ENCODE measurements around the gene CBX7. TPM values are rescaled to one million over a fixed set of nuclear protein-coding genes. Genes with fewer than 3 reads are reported as not detected.

Gene CBX7
- total RNA-seq, 1 donor: 28.8 TPM

GRCh38 chr22:39083212-39084165 is 69.0 kb downstream of the CBX7 start:
- peaks cover 50% of the 10 kb centered on the region for H3K4me1 ChIP-seq (ENCODE audit: insufficient read depth, low read length)
- H3K9me3 ChIP-seq (ENCODE audit: low read depth, low read length): no peaks in the 10 kb centered on the region
- H3K27me3 ChIP-seq (ENCODE audit: insufficient read depth, low read length): no peaks in the 10 kb centered on the region
- H3K4me3 ChIP-seq (ENCODE audit: low read length): no peak overlapping the region

- Histone ChIP-seq H3K9me3 (ENCODE audit: low read depth, low read length) (no peaks in the 10 kb centered on the region), H3K4me1 (ENCODE audit: insufficient read depth, low read length) (peaks cover 53% of the 10 kb centered on the region), H3K27me3 (ENCODE audit: insufficient read depth, low read length) (no peaks in the 10 kb centered on the region), H3K4me3 (ENCODE audit: low read length) (no peak overlapping the region)
These were observed 70.9 kb downstream of the CBX7 start for GRCh38 chr22:39081598-39081997.

GRCh38 chr22:39081016-39081415 is 71.5 kb downstream of the CBX7 start:
- H3K27me3 ChIP-seq (ENCODE audit: insufficient read depth, low read length): no peaks in the 10 kb centered on the region
- no peaks in the 10 kb centered on the region for H3K9me3 ChIP-seq (ENCODE audit: low read depth, low read length)
- H3K4me1 ChIP-seq (ENCODE audit: insufficient read depth, low read length): peaks cover 58% of the 10 kb centered on the region
- no peak overlapping the region for H3K4me3 ChIP-seq (ENCODE audit: low read length)

Other genes starting within 250 kb of the CBX7 start
- 42.5 TPM for gene APOBEC3A, start 195.1 kb downstream of the CBX7 start, total RNA-seq
- gene APOBEC3B, start 170.3 kb downstream of the CBX7 start, total RNA-seq: 0.31 TPM
- 9.2 TPM for gene APOBEC3C, start 138.4 kb downstream of the CBX7 start, total RNA-seq
- gene APOBEC3D, start 131.6 kb downstream of the CBX7 start, total RNA-seq: 2.5 TPM
- gene APOBEC3F, start 111.8 kb downstream of the CBX7 start, total RNA-seq: 0.94 TPM
- 31.3 TPM for gene APOBEC3G, start 75.4 kb downstream of the CBX7 start, total RNA-seq
- 1.9 TPM for gene APOBEC3H, start 55.4 kb downstream of the CBX7 start, total RNA-seq
- gene PDGFB, start 92.3 kb upstream of the CBX7 start, total RNA-seq: 1.2 TPM
- 4,267 TPM for gene RPL3, start 166.9 kb upstream of the CBX7 start, total RNA-seq
- 6.5 TPM for gene SYNGR1, start 197.3 kb upstream of the CBX7 start, total RNA-seq
- gene TAB1, start 247.1 kb upstream of the CBX7 start, total RNA-seq: 9.1 TPM